SK-N-SH treated with all-trans-retinoic acid at 6 μM for 48 hours (cell line): Measurements from ENCODE around the gene GBF1.

ENCODE experiments used
- ATAC-seq: fragments of 200-7000 bp; cut with Tn5 transposase; 3 replicates; pipeline ENCODE4 v1.9.1; 2020; ENCODE audit warnings: mild to moderate bottlenecking, moderate library complexity
- ARNTL ChIP-seq: fragments of 450-650 bp; formaldehyde crosslinking; IDR thresholded peaks from 2 replicates; pipeline ENCODE4 v1.5.0; 2020; ENCODE audit warnings: low read depth, mild to moderate bottlenecking, moderate library complexity, borderline replicate concordance
- CREB5 ChIP-seq: fragments of 250-450 bp; sonication (Bioruptor Pico); IDR thresholded peaks from 2 replicates; pipeline ENCODE4 v1.5.1; 2020; ENCODE audit warnings: low read depth, mild to moderate bottlenecking, moderate library complexity
- CSDC2 ChIP-seq: fragments of 250-450 bp; sonication (Bioruptor Pico); IDR thresholded peaks from 2 replicates; pipeline ENCODE4 v1.5.0; 2020; ENCODE audit warnings: mild to moderate bottlenecking, moderate library complexity
- CSRNP3 ChIP-seq: fragments of 250-450 bp; sonication (Bioruptor Pico); IDR thresholded peaks from 2 replicates; pipeline ENCODE4 v1.5.1; 2021; ENCODE audit warnings: mild to moderate bottlenecking, moderate library complexity
- ESRRG ChIP-seq: fragments of 250-450 bp; sonication (Bioruptor Pico); IDR thresholded peaks from 2 replicates; pipeline ENCODE4 v1.6.1; 2021; ENCODE audit warnings: mild to moderate bottlenecking
- GLIS3 ChIP-seq: fragments of 250-450 bp; sonication (Bioruptor Pico); IDR thresholded peaks from 2 replicates; pipeline ENCODE4 v1.5.0; 2020; ENCODE audit warnings: mild to moderate bottlenecking, moderate library complexity
- ISL1 ChIP-seq: fragments of 250-450 bp; sonication (Bioruptor Pico); IDR thresholded peaks from 2 replicates; pipeline ENCODE4 v2.1.2; 2022; ENCODE audit warnings: mild to moderate bottlenecking, moderate library complexity
- OSR1 ChIP-seq: fragments of 250-450 bp; sonication (Bioruptor Pico); IDR thresholded peaks from 2 replicates; pipeline ENCODE4 v1.8.0; 2022; ENCODE audit warnings: moderate library complexity, mild to moderate bottlenecking, inconsistent platforms
- PATZ1 ChIP-seq: fragments of 250-450 bp; sonication (Bioruptor Pico); IDR thresholded peaks from 2 replicates; pipeline ENCODE4 v1.8.0; 2020; ENCODE audit warnings: mild to moderate bottlenecking, moderate library complexity, borderline replicate concordance
- POU6F1 ChIP-seq: fragments of 250-450 bp; sonication (Bioruptor Pico); IDR thresholded peaks from 2 replicates; pipeline ENCODE4 v1.8.0; 2021; ENCODE audit warnings: low read depth, mild to moderate bottlenecking, moderate library complexity, borderline replicate concordance
- PPARA ChIP-seq: fragments of 250-450 bp; sonication (Bioruptor Pico); IDR thresholded peaks from 2 replicates; pipeline ENCODE4 v1.5.0; 2020; ENCODE audit warnings: mild to moderate bottlenecking, borderline replicate concordance
- RARB ChIP-seq: fragments of 250-450 bp; sonication (Bioruptor Pico); IDR thresholded peaks from 2 replicates; pipeline ENCODE4 v1.8.0; 2021; ENCODE audit warnings: mild to moderate bottlenecking, moderate library complexity
- SNAI2 ChIP-seq: fragments of 250-450 bp; sonication (Bioruptor Pico); IDR thresholded peaks from 2 replicates; pipeline ENCODE4 v1.5.0; 2020; ENCODE audit warnings: mild to moderate bottlenecking, moderate library complexity
- TCF4 ChIP-seq: fragments of 250-450 bp; sonication (Bioruptor Pico); IDR thresholded peaks from 2 replicates; pipeline ENCODE4 v1.8.0; 2021; ENCODE audit warnings: mild to moderate bottlenecking, moderate library complexity, borderline replicate concordance
- ZFP3 ChIP-seq: fragments of 250-450 bp; sonication (Bioruptor Pico); IDR thresholded peaks from 2 replicates; pipeline ENCODE4 v1.5.0; 2020; ENCODE audit warnings: mild to moderate bottlenecking, moderate library complexity
- ZFP30 ChIP-seq: fragments of 450-650 bp; formaldehyde crosslinking; IDR thresholded peaks from 2 replicates; pipeline ENCODE4 v1.5.0; 2022; ENCODE audit warnings: mild to moderate bottlenecking, moderate library complexity
- ZNF565 ChIP-seq: fragments of 450-650 bp; formaldehyde crosslinking; conservative IDR thresholded peaks from 2 replicates; pipeline ENCODE4 v1.5.0; 2020; ENCODE audit warnings: low read depth, mild to moderate bottlenecking, moderate library complexity
- ZNF70 ChIP-seq: fragments of 450-650 bp; formaldehyde crosslinking; IDR thresholded peaks from 2 replicates; pipeline ENCODE4 v1.5.0; 2020; ENCODE audit warnings: mild to moderate bottlenecking, moderate library complexity
- ZNF8 ChIP-seq: fragments of 450-650 bp; formaldehyde crosslinking; IDR thresholded peaks from 2 replicates; pipeline ENCODE4 v1.5.0; 2020; ENCODE audit warnings: mild to moderate bottlenecking, moderate library complexity

The GBF1 gene

GRCh38 chr10:102322914-102323313 lies 77.6 kb downstream of the GBF1 start:
- TF ChIP-seq RARB (CRISPR knock-in tag) (no peak), SNAI2 (CRISPR knock-in tag) (no peak), POU6F1 (CRISPR knock-in tag) (no peak), ARNTL (CRISPR knock-in tag) (no peak), OSR1 (CRISPR knock-in tag) (no peak), PPARA (no peak)
- ATAC-seq: no peak

GRCh38 chr10:102324061-102324460 lies 78.7 kb downstream of the GBF1 start:
- TF ChIP-seq CREB5 (no peak), ISL1 (no peak), CSDC2 (CRISPR knock-in tag) (no peak), TCF4 (no peak), PPARA (no peak), ZNF70 (CRISPR knock-in tag) (no peak), ESRRG (CRISPR knock-in tag) (no peak), GLIS3 (no peak), ZFP30 (no peak), PATZ1 (CRISPR knock-in tag) (no peak), ZFP3 (no peak), ZNF8 (CRISPR knock-in tag) (no peak), POU6F1 (CRISPR knock-in tag) (no peak), ZNF565 (CRISPR knock-in tag) (no peak)
- no peak; the same call in 2 of the 3 replicates for ATAC-seq

GRCh38 chr10:102326031-102326430 lies 80.7 kb downstream of the GBF1 start:
- no peak for TF ChIP-seq SNAI2 (CRISPR knock-in tag)
- TF ChIP-seq RARB (CRISPR knock-in tag): no peak
- TF ChIP-seq ESRRG (CRISPR knock-in tag): no peak
- no peak for TF ChIP-seq CSRNP3 (CRISPR knock-in tag)
- no peak for TF ChIP-seq POU6F1 (CRISPR knock-in tag)
- no peak for TF ChIP-seq CREB5
- TF ChIP-seq ARNTL (CRISPR knock-in tag): no peak
- no peak for ATAC-seq
